NCI-H524 treated with DMSO at 0.1 percent for 48 hours (cell line): ENCODE data around the gene FURIN.
"Not testable (repeated sequence)": the region's sequence is repeated elsewhere in the genome, so short reads cannot be mapped to it uniquely, and the experiment has no call there.

Experiments used
- DNase-seq: peaks from one replicate; lab custom pipeline; 2025; lab: John Stamatoyannopoulos, UW

The FURIN gene

GRCh38 chr15:90868261-90868689 is at the start of gene FURIN:
Gene FURIN, plus strand, starts transcription at chr15:90868588. Its CDS starts 7,153 bp downstream, at chr15:90875741.
- no peak for DNase-seq

DNA sequence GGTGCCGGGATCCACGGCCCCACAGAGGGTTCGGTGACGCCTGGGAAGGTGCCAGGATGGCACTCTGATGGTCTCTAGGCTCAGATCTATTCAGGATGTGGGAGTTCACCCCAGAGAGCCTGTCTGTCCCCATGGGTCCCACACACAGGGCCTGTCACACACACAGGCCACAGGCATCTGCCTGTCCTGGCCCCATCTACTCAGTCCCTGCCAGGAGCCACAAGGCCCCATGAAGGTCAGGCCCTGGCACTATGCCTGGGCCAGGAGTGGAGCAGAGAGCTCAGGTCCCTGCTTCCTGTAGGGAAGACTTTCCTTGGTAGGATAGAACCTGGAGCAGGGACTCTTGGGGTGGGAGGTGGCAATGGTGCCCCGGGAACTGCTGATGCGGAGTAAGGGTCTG is 49.0 kb upstream of the FURIN start:
- no peak for DNase-seq

DNA sequence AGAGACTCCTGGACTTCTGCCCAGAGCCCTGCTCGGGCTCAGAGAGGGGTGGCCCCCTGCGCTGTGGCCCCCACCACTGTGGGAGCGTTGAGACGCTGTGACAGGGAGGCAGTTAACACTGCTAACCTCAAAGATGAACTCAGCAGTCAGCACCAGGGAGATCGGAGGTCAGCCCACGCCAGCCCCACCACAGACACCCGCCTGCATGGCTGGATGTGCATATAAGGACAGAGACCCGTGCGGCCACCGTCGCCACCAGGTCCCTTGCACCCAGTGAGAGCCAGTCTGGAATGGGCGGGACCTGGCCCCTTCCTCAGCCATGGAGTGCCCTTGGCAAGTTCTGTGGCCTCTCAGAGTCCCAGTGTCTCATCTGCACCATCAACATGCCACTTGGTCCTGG is 48.5 kb upstream of the FURIN start:
- DNase-seq = no peak

GRCh38 chr15:90820481-90820880 is 47.9 kb upstream of the FURIN start:
- DNase-seq = no peak

GRCh38 chr15:90822204-90822955 is 46.0 kb upstream of the FURIN start:
- no peak for DNase-seq

DNA sequence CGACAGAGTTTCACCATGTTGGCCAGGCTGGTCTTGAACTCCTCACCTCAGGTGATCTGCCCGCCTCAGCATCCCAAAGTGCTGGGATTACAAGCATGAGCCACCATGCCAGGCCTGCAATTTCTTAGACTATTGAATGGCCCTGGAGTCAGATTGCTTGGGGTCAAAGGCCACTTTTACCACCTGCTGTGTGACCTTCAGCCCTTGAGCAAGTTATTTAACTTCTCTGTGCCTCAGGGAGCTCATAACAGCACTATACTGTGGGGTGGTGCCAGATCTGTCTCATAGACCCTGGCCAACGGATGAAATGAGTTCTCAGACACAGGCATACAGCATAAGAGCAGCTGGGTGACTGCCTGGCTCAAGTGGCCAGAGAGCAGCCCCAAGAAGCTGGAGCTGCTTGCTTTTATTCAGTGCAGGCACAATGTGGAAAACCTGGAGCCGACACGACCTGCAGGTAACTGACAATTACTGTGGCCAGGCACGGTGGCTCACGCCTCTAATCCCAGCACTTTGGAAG is 44.9 kb upstream of the FURIN start:
- DNase-seq = no peak

DNA sequence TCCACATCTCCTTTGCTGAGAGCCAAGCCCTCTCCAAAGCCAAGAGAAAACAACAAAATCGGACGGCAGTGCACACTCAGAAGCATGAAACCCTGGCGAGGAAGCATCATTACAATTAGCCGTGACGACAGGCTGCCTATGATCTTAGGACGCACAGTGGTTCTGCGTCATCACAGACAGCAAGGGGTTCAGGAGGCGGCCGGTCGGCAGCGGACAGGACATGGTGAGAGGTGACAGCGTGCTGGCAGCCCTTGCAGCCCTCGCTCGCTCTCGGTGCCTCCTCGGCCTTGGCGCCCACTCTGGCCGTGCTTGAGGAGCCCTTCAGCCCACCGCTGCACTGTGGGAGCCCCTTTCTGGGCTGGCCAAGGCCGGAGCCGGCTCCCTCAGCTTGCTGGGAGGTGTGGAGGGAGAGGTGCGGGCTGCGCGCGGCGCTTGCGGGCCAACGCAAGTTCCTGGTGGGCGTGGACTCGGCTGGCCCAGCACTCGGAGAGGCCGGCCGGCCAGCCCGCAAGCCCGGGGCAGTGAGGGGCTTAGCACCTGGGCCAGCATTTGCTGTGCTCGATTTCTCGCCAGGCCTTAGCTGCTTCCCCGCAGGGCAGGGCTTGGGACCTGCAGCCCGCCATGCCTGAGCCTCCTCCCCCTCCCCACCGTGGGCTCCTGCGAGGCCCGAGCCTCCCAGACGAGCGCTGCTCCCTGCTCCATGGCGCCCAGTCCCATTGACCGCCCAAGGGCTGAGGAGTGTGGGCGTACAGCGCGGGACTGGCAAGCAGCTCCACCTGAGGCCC is 43.1 kb upstream of the FURIN start:
- DNase-seq = not testable (repeated sequence)

GRCh38 chr15:90826206-90826885 is 42.0 kb upstream of the FURIN start:
- not testable (repeated sequence) for DNase-seq

GRCh38 chr15:90826886-90827435 is 41.4 kb upstream of the FURIN start:
- no peak for DNase-seq

GRCh38 chr15:90828111-90828510 is 40.3 kb upstream of the FURIN start:
- DNase-seq = no peak

DNA sequence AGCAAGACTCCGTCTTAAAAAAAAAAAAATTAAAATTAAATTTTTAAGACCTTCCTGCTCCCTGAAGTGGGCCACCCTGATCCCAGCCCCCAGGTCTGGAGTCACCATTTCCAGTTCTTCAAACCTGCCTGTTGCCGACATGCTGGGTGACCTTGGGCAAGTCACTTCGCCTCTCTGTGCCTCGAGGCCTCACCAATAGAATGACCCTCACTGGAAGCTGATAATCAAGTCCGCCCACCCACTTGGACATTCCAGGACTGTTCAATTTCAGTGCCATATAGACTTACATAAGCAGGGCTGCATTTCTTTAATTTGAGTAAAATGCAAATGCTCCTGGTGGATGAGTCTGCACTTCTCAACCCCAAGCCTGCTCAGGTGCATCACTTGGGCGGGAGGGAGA is 39.3 kb upstream of the FURIN start:
- DNase-seq = no peak

DNA sequence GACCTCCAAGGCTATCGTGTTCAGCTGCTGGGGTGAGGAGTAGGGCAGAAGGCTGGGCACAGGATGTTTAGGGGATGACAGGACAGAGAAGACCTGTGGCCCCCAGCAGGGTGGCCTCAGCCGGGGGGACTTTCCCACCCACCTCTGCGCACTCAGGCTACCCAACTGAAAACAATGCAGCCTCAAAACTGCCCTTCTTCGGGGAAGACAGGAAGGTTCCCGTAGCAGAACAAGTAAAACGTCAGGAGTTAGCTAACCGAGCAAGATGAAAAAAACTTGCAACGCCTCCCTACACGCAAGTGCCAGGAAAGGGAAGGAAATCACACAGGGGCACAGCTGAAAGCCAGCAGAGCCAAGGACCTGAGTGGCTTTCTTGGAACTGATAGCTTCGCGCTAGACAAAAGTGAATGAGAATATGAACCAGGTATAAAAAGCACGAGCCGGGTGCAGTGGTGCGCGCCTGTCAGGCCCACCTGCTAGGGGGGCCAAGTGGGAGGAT is 38.4 kb upstream of the FURIN start:
- no peak for DNase-seq

DNA sequence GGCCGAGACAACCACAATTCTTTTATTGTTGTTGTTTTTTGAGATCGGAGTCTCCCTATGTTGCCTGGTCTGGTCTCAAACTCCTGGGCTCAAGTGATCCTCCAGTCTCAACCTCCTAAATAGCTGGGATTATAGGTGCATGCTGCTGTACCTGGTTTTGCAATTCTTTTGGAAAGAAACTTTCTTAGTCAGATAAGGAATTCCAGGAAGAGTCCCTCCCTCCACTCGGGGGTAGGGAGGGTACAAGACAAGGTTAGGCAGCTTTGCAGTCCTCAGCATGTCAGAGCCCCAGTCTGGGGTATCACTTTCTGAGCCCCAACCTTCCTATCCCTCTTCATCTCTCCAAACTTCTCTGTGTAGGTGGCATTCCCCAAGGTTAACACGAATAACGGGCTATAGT is 33.8 kb upstream of the FURIN start:
- DNase-seq = no peak

DNA sequence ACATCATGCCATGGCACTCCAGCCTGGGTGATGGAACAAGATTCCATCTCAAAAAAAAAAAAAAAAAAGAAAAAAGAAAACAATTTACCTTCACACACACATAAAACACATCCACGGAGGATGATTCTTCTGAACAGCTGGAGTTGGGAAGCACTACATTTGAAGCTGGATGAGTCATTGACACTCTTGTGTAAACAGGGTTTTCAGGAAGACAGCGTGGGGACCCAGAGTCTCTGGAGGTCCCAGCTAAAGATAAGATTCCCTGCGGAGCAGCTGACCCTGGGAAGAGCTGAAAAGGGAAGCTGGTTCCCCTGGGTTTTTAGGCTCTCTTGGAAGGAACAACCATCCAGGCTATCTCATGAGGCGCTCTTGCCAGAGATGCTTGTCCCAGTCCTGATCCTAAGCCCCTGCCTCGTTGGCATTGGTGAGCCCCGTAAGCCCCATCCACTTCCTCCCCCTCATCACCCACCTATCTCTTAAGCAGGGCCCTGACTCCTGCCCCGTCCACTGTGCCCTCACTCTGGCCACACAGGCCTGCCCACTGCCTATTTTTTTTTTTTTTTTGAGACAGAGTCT is 32.0 kb upstream of the FURIN start:
- DNase-seq = no peak

DNA sequence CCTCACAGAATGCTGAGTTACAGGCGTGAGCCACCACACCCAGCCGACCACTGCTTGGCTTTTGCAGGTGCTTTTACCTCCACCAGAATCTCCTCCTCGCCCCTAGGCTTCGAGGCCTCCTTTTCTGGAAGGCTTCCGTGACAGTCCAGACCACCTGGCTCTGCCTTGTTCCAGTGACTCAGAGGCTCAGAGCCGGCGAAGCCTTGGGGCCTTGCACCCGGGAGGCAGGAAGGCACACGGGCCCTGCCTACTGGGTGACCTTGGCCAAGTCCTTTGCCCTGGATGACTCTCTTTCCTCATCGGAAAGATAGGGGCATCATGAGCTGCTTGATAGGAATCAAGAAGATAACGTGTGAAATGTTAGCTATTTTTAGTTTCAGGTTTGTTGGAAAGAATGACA is 31.3 kb upstream of the FURIN start:
- no peak for DNase-seq

- DNase-seq = no peak
Observed at GRCh38 chr15:90838139-90838538, 30.2 kb upstream of the FURIN start.

DNA sequence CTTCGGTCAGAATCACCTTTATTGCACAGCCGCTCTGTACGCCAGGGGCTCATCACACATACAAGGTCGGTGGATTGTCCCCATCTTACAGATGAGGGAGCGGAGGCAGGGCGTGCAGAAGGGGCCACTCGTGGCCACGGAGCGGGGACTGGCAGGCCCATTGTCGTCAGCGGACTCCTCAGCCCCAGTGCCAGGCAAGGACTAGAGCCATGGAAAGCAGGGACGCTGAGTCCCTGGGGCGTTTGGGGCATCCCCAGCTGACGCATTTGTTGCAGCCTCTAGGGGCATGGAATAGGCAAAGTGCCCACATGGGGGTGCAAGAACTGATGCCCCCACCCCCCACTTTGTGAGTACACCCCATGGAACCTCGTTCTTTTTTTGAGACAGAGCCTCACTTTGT is 29.8 kb upstream of the FURIN start:
- DNase-seq = no peak

GRCh38 chr15:90839187-90840071 is 29.0 kb upstream of the FURIN start:
- DNase-seq = no peak

- DNase-seq = no peak
Observed at GRCh38 chr15:90840157-90840855, 28.1 kb upstream of the FURIN start.

DNA sequence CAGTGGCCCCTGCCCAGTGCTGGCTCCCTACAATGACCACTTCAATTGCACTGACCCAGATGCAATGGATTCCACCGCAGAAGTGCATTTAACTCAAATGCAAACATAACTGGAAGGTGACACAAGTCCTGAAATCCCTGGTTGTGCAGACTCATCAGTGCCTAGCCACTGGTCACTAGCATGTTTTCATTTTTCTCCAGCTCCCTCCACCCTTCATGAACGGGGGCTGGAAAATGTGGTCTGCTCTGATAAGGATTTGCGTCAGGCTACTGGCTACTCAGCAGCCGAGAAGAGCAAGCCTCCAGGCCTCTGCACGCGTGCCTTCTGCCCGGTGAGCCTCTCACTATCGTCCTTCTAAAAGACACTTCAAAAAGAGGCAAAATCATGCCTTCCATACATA is 27.4 kb upstream of the FURIN start:
- no peak for DNase-seq
